HG02642 (cell line): ENCODE measurements around the gene ZNF350.
A peak's percentile ranks its signal among the peaks of the same experiment; 100 is the strongest.
"Not testable (repeated sequence)": the region's sequence is repeated elsewhere in the genome, so short reads cannot be mapped to it uniquely, and the experiment has no call there.

Experiments
- ATAC-seq: cut with Tn5 transposase; IDR thresholded peaks from one replicate; pipeline ENCODE4 v1.9.1; 2021; ENCODE audit warnings: mild to moderate bottlenecking; ENCODE audit not compliant: unreplicated experiment, poor library complexity

The ZNF350 gene

DNA sequence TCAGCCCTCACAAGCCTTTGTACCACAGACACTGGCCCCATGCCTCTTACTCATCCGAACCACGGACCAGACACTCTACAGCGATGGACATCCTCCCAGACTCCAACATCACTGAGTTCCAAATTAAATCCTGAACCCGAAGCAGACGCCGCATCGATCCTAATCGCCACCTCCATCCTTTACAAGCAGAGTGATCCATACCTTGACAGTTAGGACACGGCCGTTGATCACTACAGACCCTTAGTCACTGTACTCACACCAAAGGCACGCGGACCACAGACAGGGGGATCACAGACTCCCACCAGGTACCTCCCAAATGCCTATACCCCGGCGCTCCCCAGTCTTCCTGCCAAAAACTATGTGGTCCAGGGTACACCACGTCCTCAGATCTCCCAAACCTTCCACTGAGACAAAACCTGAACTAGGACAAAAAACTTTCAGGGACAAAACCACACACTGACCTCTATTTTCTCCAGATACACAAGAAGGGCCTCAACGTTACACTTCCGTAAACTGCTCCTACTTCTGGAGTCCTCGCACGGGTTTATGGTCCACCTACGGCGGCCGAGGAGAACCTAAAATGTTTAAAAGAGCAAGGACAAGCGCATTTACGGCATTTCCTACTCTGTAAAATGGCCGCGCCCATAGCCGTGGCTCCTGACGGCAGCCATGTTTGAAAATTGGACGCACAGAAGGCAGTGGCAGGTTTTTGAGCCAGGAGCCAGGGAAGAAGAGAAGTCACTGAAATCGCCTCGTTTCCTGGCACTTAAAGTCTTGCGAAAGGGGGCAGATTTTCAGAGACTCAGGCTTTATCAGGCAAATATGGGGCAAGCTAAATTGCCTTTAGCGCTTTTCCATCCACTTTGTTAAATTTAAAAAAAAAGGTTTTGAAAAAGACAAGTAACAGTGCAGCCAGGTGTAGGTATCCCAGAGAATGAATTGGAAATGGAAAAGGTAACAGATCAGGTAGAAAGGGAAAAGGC is at the start of gene ZNF350:
ZNF350 (minus strand) TSS at position 532 of the 983 bp plus-strand sequence. CDS start 12,480 bp downstream, outside the sequence.
- peak; percentile 92 for ATAC-seq

DNA sequence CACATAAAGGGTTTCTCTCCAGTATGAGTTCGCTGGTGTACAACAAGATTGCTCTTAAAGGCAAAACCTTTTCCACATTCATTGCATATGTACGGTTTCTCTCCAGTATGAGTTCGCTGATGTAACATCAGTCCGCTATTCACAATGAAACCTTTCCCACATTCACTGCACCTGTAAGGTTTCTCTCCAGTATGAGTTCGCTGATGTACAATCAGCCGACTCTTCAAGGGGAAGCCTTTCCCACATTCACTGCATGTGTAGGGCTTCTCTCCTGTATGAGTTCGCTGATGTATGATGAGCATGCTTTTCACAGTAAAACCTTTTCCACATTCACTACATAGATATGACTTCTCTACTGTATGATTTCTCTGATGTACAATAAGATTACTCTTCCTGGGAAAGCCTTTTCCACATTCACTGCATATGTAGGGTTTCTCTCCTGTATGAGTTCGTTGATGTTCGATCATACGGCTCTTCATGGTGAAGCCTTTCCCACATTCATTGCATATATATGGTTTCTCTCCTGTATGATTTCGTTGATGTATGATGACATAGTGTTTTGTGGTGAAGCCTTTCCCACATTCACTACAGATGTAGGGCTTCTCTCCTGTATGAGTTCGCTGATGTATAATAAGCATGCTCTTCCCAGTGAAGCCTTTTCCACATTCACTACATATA is 47.5 kb upstream of the ZNF350 start:
- no peak for ATAC-seq

DNA sequence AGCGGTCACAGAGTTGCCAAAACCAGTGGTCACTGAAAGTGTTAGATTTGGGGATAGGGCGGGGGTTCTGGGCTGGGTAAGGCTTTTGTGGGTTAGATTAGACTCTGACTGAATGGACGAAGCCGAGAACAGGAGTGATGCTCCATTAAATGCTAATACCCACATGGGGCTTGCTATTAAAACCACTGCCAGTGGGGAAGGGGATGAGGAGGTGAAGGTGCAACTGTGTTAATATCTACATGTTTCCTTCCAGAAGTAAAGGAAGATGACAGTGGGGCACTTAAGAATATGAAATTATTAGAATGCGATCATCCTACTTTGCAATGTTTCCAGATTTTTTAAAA is 42.1 kb upstream of the ZNF350 start:
- ATAC-seq = peak; percentile 21

DNA sequence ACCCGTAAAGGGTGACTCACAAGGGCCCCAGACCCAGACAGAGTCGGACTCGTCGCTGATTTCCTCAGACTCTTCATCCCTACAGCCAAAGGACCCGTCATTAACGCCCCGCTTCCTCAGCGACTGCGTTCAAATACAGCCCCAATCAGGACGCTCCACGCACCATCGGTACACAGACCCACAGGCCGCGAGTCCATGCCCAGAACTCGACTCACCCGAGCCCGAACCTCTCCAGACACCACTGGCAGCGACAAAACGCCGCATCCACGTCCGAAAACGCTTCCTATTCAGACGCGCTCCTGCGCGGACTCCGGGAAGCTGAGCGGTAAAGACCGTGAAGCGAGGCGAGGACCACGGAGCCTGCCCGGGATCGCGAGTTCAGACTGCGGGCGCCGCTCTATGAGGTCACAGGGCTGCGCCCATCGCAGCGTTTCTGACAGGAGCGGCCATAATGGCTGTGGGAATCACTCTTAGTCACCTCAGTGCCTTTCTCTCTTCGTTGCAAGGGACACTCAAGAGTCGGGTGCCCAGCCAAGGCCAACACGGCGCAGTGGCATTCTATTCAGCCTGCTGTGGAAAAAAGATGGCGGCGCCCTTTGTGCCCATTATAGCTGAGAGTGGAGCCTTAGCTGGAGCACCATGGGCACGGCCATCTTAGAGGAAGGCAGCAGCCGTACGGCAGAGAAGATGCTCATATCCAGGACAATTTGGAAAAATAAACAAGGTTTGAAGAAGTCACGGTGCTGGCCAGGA is 41.6 kb upstream of the ZNF350 start, which contains the start of gene ZNF614:
ZNF614 (minus strand) TSS at position 353 of the 753 bp plus-strand sequence. CDS start 2,634 bp downstream, outside the sequence.
- peak; percentile 93 for ATAC-seq

DNA sequence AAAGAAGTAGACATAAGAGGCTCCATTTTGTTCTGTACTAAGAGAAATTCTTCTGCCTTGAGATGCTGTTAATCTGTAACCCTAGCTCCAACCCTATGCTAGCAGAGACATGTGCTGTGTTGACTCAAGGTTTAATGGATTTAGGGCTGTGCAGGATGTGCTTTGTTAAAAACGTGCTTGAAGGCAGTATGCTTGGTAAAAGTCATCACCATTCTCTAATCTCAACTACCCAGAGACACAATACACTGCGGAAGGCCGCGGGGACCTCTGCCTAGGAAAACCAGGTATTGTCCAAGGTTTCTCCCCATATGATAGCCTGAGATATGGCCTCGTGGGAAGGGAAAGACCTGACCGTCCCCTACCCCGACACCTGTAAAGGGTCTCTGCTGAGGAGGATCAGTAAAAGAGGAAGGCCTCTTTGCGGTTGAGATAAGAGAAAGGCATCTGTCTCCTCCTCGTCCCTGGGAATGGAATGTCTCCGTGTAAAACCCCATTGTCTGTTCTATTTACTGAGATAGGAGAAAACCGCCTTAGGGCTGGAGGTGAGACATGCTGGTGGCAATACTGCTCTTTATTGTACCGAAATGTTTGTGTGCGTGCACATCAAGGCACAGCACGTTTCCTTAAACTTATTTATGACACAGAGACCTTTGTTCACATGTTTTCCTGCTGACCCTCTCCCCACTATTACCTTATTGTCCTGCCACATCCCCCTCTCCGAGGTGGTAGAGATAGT is 39.8 kb upstream of the ZNF350 start:
- ATAC-seq = not testable (repeated sequence)

DNA sequence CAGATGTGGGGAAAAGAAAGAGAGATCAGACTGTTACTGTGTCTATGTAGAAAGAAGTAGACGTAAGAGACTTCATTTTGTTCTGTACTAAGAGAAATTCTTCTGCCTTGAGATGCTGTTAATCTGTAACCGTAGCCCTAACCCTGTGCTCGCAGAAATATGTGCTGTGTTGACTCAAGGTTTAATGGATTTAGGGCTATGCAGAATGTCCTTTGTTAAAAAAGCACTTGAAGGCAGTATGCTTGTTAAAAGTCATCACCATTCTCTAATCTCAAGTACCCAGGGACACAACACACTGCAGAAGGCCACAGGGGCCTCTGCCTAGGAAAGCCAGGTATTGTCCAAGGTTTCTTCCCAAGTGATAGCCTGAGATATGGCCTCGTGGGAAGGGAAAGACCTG is 37.8 kb upstream of the ZNF350 start:
- not testable (repeated sequence) for ATAC-seq

DNA sequence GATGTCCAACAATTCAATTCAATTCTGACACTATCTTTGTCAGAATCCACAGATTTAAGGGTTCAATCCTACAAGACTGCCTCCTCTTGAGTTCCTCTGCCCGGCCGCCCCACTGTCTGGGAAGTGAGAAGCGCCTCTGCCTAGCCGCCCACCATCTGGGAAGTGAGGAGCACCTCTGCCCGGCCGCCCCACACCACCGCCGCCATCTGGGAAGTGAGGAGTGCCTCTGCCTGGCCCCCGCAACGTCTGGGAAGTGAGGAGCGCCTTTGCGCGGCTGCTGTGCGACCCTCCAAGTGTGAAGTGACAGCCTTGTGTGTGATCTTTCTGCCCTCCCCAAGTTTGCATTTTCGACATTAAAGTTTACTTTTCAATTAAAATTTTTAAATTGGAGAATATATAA is 35.6 kb upstream of the ZNF350 start:
- no peak for ATAC-seq

DNA sequence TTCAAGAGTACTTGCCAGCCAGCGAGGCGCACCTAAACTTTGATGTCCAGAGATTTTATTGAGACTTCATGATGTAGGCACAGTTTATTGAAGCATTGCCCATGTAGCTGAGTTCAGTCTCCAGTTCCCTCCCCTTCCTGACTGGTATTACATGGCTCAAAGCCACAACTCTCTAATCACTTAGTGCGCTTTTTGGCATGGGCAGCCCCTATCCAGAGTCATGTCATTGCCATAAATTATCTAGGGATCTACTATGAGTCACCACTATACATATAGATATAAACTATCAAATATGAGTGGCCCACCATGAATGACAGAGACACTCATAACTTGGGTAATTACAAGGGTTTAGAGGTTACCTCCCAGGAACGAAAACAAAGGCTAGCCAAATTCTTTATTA is 33.9 kb upstream of the ZNF350 start:
- no peak for ATAC-seq

DNA sequence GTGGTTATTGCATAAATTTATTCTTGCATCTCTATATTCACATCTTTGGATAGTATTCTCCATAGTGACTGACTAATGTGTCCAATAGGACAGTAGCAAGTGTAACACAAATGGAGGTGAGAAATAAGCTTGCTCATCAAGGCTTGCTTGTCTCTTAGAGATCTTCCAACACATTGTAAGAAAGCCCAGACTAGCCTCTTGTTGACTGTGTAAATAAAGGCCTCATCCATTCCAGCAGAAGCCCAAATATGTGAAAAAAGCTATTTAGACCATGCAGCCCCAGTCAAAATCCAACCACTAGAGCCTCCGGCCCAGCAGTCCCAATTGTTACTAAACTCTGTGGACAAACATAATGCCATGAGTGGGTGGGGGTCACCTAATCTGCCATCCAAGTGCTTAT is 24.0 kb upstream of the ZNF350 start:
- ATAC-seq = no peak

DNA sequence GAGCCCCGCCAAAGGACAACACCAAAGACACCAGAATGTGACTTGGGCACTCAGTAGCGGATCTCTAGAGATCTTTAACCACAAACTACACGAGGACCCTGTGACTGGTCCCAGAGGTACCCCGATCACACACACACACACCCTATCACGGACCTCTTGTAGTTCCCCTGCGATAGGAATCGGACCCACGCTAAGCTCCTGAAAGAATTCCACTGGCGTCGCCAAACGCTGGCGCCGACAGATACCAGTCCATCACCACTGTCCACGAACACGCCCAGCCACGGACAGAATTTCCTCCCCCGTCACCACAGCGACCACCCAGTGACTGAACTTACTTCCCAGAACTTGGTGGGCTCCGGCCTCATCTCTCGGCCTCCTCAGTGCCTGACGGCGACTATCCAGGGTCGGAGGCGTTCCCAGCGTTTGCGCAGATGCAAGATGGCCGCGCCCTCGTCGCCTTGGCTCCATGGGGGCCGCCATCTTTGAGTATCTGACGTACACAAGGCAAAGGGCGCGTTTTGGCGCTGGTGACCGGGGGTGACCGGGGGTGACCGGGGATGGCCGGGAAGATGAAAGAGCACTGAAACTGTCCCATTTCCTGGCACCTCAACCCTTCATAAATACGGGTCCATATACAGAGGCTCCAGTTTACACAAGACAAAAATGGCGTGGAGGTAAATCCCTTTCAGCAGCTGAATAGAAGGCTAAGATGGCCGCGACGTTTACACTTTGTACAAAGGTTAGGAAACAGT is 21.3 kb upstream of the ZNF350 start, which contains the start of gene ZNF615:
ZNF615 (minus strand) TSS at position 406 of the 752 bp plus-strand sequence. CDS start 4,500 bp downstream, outside the sequence.
- ATAC-seq = peak; percentile 96

DNA sequence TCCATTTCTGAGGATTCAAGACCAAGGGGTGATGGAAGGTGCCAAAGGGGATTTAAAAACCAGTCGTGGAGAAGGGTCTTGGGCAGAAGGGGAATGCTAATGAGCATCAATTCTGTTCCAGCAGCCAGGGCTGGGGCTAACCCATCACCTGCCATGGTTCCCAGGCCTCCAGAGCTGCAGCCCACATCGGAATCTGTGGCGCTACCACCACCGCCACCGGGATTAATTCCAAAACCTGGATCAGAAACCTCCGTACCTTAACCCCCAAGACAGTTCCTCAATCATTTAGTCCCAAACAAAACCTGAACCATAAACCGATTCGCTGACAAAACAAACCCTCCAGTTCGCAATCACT is 20.8 kb upstream of the ZNF350 start:
- ATAC-seq = no peak

DNA sequence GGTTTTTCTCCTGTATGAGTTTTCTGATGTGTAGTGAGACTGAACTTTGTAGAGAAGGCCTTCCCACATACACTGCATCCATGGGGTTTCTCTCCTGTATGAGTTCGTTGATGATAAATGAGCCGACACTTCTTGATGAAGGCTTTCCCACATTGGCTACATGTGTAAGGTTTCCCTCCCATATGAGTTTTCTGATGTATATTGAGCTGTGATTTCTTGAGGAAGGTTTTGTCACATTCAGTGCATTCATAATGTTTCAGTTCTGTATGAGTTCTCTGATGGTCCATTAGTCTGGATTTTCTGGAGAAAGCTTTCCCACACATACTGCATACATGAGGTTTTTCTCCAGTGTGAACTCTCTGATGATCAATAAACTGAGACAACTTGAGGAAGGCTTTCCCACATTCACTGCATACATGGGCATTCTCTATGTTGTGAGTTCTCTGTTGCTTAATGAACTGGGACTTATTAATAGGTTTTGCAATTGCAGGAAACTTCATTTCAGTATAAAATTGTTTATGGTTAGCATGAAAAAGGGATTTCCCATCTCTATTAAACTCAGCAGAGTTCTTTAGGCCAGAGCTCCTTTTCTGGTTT is 7.5 kb upstream of the ZNF350 start:
- no peak for ATAC-seq

DNA sequence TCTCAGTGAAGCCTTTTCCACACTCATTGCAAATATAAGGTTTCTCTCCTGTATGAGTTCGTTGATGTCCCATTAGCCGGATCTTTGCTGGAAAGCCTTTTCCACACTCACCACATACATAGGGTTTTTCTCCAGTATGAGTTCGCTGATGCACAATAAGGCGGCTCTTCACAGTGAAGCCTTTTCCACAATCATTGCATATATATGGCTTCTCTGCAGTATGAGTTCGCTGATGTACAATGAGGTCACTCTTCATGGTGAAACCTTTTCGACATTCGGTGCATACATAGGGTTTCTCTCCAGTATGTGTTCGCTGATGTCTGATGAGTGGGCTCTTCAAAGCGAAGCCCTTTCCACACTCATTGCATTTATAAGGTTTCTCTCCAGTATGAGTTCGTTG is 6.8 kb upstream of the ZNF350 start:
- no peak for ATAC-seq

DNA sequence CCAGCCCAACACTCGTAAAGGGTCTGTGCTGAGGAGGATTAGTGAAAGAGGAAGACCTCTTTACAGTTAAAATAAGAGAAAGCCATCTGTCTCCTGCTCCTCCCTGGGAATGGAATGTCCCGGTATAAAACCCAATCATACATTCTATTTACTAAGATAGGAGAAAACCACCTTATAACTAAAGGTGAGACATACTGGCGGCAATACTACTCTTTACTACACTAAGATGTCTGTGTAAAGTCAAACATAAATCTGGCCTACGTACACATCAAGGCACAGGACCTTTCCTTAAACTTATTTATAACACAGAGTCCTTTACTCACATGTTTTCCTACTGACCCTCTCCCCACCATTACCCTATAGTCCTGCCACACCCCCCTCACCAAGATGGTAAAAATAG is 3.3 kb downstream of the ZNF350 start:
- ATAC-seq = no peak

DNA sequence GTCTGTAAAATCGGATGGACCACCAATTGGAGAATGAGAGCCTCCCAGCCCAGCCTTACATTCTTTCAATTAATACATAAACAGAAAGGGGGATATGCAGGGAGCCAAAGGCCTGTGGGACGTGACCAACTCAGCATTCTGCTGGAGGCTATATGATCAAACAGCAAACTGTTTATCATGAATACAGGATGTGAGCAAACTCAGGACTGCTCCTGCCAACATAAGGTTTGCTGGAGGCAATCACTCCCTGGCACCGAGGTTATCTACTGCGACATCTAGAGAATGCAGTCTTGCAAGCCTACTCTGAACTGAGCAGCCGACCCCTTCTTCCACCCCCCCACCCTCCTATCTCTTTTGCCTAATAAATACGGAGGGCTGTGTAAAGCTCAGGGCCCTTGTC is 5.7 kb downstream of the ZNF350 start:
- ATAC-seq = not testable (repeated sequence)

DNA sequence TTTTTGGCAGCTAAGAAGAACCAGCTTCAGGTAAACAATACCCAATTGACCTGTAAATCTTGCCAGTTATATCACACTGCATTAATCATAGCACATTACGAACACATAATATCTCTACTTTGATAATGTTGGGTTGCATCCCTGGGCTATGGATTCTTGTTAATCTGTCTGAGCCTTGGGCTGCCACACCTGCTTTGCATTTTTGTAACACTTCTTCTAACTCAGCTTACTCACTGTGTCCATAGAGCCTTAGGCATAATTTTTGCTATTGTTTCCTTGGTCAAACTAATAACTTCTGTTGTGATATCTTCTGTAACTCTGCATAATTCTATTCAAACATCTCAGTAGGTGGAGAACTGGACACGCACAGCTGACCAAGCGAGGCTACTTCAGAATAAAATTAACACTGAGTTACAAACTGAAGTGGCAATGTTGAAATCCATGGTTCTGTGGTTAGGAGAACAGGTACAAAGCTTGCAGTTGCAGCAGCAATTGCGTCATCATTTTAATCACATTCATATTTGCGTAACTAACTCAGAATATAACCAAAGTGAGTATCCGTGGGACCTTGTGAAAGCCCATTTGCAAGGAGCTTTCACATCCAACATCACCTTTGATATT is 6.4 kb downstream of the ZNF350 start:
- ATAC-seq = no peak

DNA sequence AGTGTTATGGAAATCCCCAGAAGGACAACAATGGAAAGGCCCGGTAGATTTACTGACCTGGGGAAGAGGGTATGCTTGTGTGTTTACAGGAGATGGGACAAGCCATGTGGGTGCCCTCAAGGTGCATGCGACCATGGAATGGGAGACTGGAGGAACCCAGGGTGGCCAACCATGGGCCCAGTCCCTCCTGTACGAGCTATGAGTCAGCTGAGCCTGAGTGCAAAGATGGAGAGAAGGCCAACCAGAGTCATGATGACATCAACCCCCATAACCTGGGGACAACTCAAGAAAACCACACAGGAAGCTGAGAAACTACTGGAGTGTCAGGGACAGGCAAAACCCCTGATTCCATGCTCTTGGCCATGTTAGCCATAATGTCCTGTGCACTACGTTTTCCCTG is 7.8 kb downstream of the ZNF350 start:
- no peak for ATAC-seq

DNA sequence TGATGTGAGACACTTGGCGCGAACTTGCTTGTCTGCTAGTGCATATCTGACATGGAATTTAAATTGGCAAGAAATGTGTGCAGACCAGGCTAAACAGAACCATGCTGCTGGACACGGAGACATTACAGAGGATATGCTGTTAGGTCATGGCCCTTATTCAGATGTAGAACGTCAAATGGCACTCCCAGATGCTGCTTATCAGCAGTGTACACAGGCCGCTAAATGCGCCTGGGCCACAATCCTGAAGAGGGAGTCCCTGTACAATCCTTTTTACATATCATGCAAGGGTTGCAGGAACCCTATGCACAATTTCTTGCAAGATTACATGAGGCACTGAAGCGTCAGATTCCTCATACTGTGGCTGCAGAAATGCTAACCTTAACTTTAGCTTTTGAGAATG is 9.3 kb downstream of the ZNF350 start:
- ATAC-seq = no peak
